ENCODE data around the gene MDFI.

The MDFI gene

GRCh38 chr6:41654698-41655151 lies 16.5 kb downstream of the MDFI start:
- no peak for ATAC-seq
- TF ChIP-seq TSHZ2 (CRISPR knock-in tag; IDR thresholded peaks at IDR 0.05) = no peak
- TF ChIP-seq ARNTL (CRISPR knock-in tag; IDR thresholded peaks at IDR 0.05; ENCODE audit: borderline replicate concordance, low read depth) = no peak

GRCh38 chr6:41655176-41655575 lies 16.9 kb downstream of the MDFI start:
- ATAC-seq = no peak
- no peak for TF ChIP-seq ZNF70 (CRISPR knock-in tag; IDR thresholded peaks at IDR 0.05)
- no peak for TF ChIP-seq ARNTL (CRISPR knock-in tag; IDR thresholded peaks at IDR 0.05; ENCODE audit: borderline replicate concordance, low read depth)
- no peak for TF ChIP-seq OSR1 (CRISPR knock-in tag; IDR thresholded peaks at IDR 0.05)
- TF ChIP-seq CSDC2 (CRISPR knock-in tag; IDR thresholded peaks at IDR 0.05) = no peak
- no peak for TF ChIP-seq ZFP3 (CRISPR knock-in tag; IDR thresholded peaks at IDR 0.05)
- TF ChIP-seq PPARA (CRISPR knock-in tag; IDR thresholded peaks at IDR 0.05; ENCODE audit: borderline replicate concordance) = no peak
- no peak for TF ChIP-seq ZNF565 (CRISPR knock-in tag; conservative IDR thresholded peaks at IDR 0.05; ENCODE audit: low read depth)
- TF ChIP-seq TOX (CRISPR knock-in tag; IDR thresholded peaks at IDR 0.05; ENCODE audit: borderline replicate concordance) = no peak
- no peak for TF ChIP-seq PATZ1 (CRISPR knock-in tag; IDR thresholded peaks at IDR 0.05; ENCODE audit: borderline replicate concordance)
- no peak for TF ChIP-seq CREB5 (CRISPR knock-in tag; IDR thresholded peaks at IDR 0.05; ENCODE audit: low read depth)
- TF ChIP-seq ZNF8 (CRISPR knock-in tag; IDR thresholded peaks at IDR 0.05) = no peak
- no peak for TF ChIP-seq CSRNP3 (CRISPR knock-in tag; IDR thresholded peaks at IDR 0.05)

GRCh38 chr6:41655646-41656001 lies 17.4 kb downstream of the MDFI start:
- TF ChIP-seq ZNF8 (CRISPR knock-in tag; IDR thresholded peaks at IDR 0.05) (no peak), CSRNP3 (CRISPR knock-in tag; IDR thresholded peaks at IDR 0.05) (no peak), CREB5 (CRISPR knock-in tag; IDR thresholded peaks at IDR 0.05; ENCODE audit: low read depth) (no peak), ZC3H10 (CRISPR knock-in tag; IDR thresholded peaks at IDR 0.05) (no peak), ZNF70 (CRISPR knock-in tag; IDR thresholded peaks at IDR 0.05) (no peak)
- ATAC-seq = no peak

GRCh38 chr6:41656002-41656691 lies 17.9 kb downstream of the MDFI start:
- ATAC-seq = no peak; the same call in 1 of the 3 replicates
- TF ChIP-seq ISL1 (CRISPR knock-in tag; IDR thresholded peaks at IDR 0.05) (no peak), CSDC2 (CRISPR knock-in tag; IDR thresholded peaks at IDR 0.05) (no peak)
